Heart right ventricle (tissue), 16 donors: ENCODE measurements around the gene SERTAD3. TPM values are rescaled to one million over a fixed set of nuclear protein-coding genes. Genes with fewer than 3 reads are reported as not detected.

Experiments
- ATAC-seq, 8 donors: fragments of 200-7000 bp; cut with Tn5 transposase; one replicate each; pipeline ENCODE4 v1.9.1; 2020; ENCODE audit warnings: mild to moderate bottlenecking in 8 of 8, moderate library complexity in 8 of 8, moderate number of reproducible peaks in 1 of 8
- DNase-seq, 2 donors: peaks; one replicate each; pipeline ENCODE4 v3.0.0-alpha.2; 2020
- H3K27ac ChIP-seq, 10 donors: fragments of 200-600 bp; sonication (generic) in 2 of 10; one replicate each; pipeline versions ENCODE4 v1.5.0 to v1.8.0; 2020 to 2022; ENCODE audit warnings: mild to moderate bottlenecking in 3 of 10
- H3K27me3 ChIP-seq, 7 donors: fragments of 200-600 bp; one replicate each; pipeline ENCODE4 v1.8.0; 2021 to 2022; ENCODE audit warnings: mild to moderate bottlenecking in 2 of 7
- H3K36me3 ChIP-seq, 9 donors: fragments of 200-600 bp; sonication (generic) in 1 of 9; one replicate each; pipeline versions ENCODE4 v1.5.0 to v1.8.0; 2020 to 2022; ENCODE audit warnings: mild to moderate bottlenecking in 2 of 9
- H3K4me1 ChIP-seq, 9 donors: fragments of 200-600 bp; sonication (generic) in 1 of 9; one replicate each; pipeline versions ENCODE4 v1.5.0 to v1.8.0; 2020 to 2022; ENCODE audit warnings: mild to moderate bottlenecking in 4 of 9
- H3K4me3 ChIP-seq, 10 donors: fragments of 200-600 bp; sonication (generic) in 2 of 10; one replicate each; pipeline versions ENCODE4 v1.5.0 to v1.8.0; 2020 to 2022; ENCODE audit warnings: mild to moderate bottlenecking in 7 of 10, moderate library complexity in 2 of 10
- H3K9me3 ChIP-seq, 11 donors: fragments of 200-600 bp in 10 of 11; sonication (generic) in 2 of 11; one replicate each; pipeline versions ENCODE4 v1.5.0 to v1.8.0; 2013 to 2022; ENCODE audit warnings: mild to moderate bottlenecking in 2 of 11, control low read depth in 1 of 11, moderate library complexity in 1 of 11
- WGBS, 2 donors: extraction: QIAGEN DNeasy Blood & Tissue Kit; methylation state at CpG; one replicate each; pipeline ENCODE4 v1.1.7; 2013; ENCODE audit warnings: inconsistent platforms in 1 of 2; 5-methylcytosine and 5-hydroxymethylcytosine counted together
- intact Hi-C, 10 donors: fragments of 100-400 bp; cut with DNase I; formaldehyde crosslinking; loops; one replicate each; pipeline versions ENCODE4 v1.11.1 to v1.14.2; 2022
- polyA plus RNA-seq, 2 donors: library from polyadenylated mRNA; stranded (reverse); fragments of 200-250 nt; gene quantifications; one replicate each; pipeline ENCODE4 v1.2.3, GENCODE V29; 2013
- total RNA-seq, 10 donors: library from RNA; stranded (reverse); fragmentation: NEBNext Ultra II Directional in 3 of 10; extraction: Animal tissue kit (Norgen Biotek cat#: 25700) in 3 of 10; gene quantifications; one replicate each; pipeline versions ENCODE4 v1.2.1 to v1.2.4, GENCODE V29; 2021 to 2023
- TF ChIP-seq, protein P1 (sequence below), 9 donors: fragments of 200-600 bp; sonication (generic) in 2 of 9; IDR thresholded peaks; one replicate each; pipeline versions ENCODE4 v1.5.0 to v1.8.0; 2021 to 2022; ENCODE audit warnings: antibody characterized with exemption in 9 of 9, mild to moderate bottlenecking in 5 of 9, moderate library complexity in 1 of 9
- donor health status: Arrhythmogenic right ventricular cardiomyopathy.
- donor health status: ischemic (EF 13 %, LVEDD 7.1; RV severe dilation, severe dysfunction).
- donor health status: healthy with polysubstance abuse.
- donor health status: DM: no; HTN: yes; CAD: no.
- donor health status: DM: no; HTN: no; CAD: no.
- donor health status: ischemic (EF 25% LVEDD 6.9; RV normal size, moderate dysfunction).
- donor health status: ischemic (EF 25% LVEDD 5.7; RV mildly dilated, moderate dysfunction).
- donor health status: healthy.
- donor health status: DM: yes; HTN: yes; CAD: no.
- donor health status: Ischemic cardiomyopathy.
- donor health status: ischemic (EF 35%, LVEDD 5.7; RV mildly dilated, moderate dysfunction).
- donor health status: nonischemic (EF 11% LVEDD 7.7; RV severe dilation, severe dysfunction).
- donor health status: DM: yes; HTN: yes; CAD: no.
- donor health status: PGD.
- donor health status: ischemic (EF 29% LVEDD 5.4; RV normal size, mild dysfunction).
- donor health status: nonischemic (EF 23%, LVEDD 6.1; RV moderate dilation, normal function).

Gene SERTAD3
- total and polyA plus RNA-seq, 12 donors = 19.4 to 37.5 (median 29.3) TPM

DNA sequence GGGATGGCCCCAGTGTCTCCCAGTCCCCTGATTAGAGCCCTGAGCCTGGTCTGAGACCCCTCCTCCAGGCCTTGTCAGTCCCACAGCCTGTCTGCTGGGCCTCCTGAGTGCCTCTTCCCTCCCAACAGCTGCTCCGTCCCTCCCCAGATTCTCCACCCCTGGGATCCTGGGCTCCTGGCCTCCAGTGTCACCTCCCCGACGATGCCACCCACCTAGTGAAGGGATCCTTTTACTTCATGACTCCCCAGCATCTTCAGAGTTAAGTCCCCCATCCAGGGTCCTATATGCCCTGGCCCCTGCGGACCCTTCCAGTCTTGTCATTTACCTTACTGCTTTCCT is 26.5 kb downstream of the SERTAD3 start:
- no peak for DNase-seq
- H3K9me3 ChIP-seq = no peaks in the 10 kb centered on the region

DNA sequence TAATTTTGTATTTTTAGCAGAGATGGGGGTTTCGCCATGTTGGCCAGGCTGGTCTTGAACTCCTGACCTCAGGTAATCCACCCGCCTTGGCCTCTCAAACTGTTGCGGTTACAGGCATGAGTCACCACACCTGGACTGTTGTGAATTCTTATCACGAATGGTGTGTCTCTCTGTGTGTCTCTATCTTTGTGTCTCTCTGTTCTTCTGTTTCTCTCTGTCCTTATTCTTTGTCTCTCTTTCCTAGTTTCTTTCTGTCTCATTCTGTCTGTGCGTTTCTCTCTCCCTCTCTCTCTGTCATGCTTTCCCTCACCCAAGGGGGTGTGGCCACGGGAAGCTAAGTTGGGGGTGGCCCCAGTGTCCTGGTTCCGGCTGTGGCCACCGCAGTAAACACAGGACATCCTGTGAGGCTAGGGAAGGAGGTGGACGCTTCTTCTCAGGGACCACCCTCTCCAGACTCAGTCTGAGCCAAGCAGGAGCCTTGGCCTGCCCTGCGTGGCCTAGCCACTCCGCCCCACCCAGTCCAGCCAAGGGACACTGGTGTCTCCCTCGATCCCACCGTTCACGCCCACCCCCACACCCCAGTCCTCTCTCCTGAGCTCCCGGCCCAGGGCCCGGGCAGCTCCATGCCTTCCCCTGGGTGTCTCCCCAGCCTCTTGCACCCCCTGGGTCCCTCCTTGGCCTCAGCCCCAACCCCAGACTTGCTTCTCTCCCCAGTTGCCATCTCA is 27.1 kb downstream of the SERTAD3 start:
- Histone ChIP-seq H3K4me3 (peak overlapping the region in 1 of 10 donors; percentile 14), H3K27ac (peak overlapping the region; percentile 75 to 96 (median 84)), H3K4me1 (peaks cover 12 to 61% (median 41%) of the 10 kb centered on the region in 9 donors), H3K9me3 (no peaks in the 10 kb centered on the region), H3K27me3 (no peaks in the 10 kb centered on the region), H3K36me3 (peaks cover 0 to 6% (median 0%) of the 10 kb centered on the region in 9 donors)
- ATAC-seq (peak in 7 of 8 donors; percentile 25 to 51 (median 29)), DNase-seq (peak; percentile 60 to 81)
- TF ChIP-seq, protein P1, sequence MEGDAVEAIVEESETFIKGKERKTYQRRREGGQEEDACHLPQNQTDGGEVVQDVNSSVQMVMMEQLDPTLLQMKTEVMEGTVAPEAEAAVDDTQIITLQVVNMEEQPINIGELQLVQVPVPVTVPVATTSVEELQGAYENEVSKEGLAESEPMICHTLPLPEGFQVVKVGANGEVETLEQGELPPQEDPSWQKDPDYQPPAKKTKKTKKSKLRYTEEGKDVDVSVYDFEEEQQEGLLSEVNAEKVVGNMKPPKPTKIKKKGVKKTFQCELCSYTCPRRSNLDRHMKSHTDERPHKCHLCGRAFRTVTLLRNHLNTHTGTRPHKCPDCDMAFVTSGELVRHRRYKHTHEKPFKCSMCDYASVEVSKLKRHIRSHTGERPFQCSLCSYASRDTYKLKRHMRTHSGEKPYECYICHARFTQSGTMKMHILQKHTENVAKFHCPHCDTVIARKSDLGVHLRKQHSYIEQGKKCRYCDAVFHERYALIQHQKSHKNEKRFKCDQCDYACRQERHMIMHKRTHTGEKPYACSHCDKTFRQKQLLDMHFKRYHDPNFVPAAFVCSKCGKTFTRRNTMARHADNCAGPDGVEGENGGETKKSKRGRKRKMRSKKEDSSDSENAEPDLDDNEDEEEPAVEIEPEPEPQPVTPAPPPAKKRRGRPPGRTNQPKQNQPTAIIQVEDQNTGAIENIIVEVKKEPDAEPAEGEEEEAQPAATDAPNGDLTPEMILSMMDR (IDR thresholded peaks at IDR 0.05) = no peak
- intact Hi-C loops = loop anchor here in 1 of 10 donors (10.0 kb wide), 1 partner anchor 388 kb away; no protein-coding TSS in a partner anchor
- WGBS, 2 donors = 40 to 43% methylated on average over 16 of the region's 16 CpGs

More for the DNA sequence above, 26.5 kb downstream of the SERTAD3 start:
- H3K4me3 ChIP-seq = peak overlapping the region in 1 of 10 donors; percentile 14
- H3K27me3 ChIP-seq = no peaks in the 10 kb centered on the region
- 59 to 61% methylated on average over 4 of the region's 4 CpGs for WGBS, 2 donors
- TF ChIP-seq, protein P1 (IDR thresholded peaks at IDR 0.05) = no peak
- no peak for ATAC-seq
- peaks cover 0 to 11% (median 3%) of the 10 kb centered on the region in 9 donors for H3K36me3 ChIP-seq
- peak overlapping the region; percentile 75 to 96 (median 84) for H3K27ac ChIP-seq
- peaks cover 12 to 61% (median 43%) of the 10 kb centered on the region in 9 donors for H3K4me1 ChIP-seq
- intact Hi-C loops = loop anchor here in 1 of 10 donors (10.0 kb wide), 1 partner anchor 387 kb away; no protein-coding TSS in a partner anchor

DNA sequence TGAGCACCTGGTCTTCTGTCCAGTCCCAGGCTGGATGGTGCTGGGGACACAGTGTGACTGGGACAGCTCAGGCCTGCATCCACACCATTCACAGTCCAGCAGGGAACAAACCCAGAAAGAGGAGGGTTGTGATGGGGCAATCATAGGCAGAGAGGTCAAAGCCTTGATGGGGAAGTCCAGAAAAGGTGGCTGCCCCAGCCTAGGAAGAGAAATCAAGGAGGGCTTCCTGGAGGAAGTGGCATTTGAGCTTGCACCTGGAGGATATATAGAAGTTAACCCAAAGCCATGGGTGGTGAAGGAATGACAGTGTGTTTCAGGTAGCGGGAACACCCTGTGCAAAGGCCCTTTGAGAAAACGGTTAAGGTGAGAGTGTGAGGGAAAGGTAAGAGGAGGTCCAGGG is 28.4 kb downstream of the SERTAD3 start:
- intact Hi-C loops = loop anchor here in 1 of 10 donors (10.0 kb wide), 1 partner anchor 389 kb away; no protein-coding TSS in a partner anchor
- no peaks in the 10 kb centered on the region for H3K9me3 ChIP-seq
- no peaks in the 10 kb centered on the region for H3K27me3 ChIP-seq
- ATAC-seq = no peak
- TF ChIP-seq, protein P1 (IDR thresholded peaks at IDR 0.05) = no peak
- peak overlapping the region in 1 of 10 donors; percentile 96 for H3K27ac ChIP-seq
- no peak for DNase-seq
- H3K4me1 ChIP-seq = peaks cover 16 to 64% (median 45%) of the 10 kb centered on the region in 9 donors
- no peaks in the 10 kb centered on the region for H3K36me3 ChIP-seq
- H3K4me3 ChIP-seq = no peak overlapping the region
- WGBS, 2 donors = 98 to 100% methylated on average over 2 of the region's 2 CpGs

DNA sequence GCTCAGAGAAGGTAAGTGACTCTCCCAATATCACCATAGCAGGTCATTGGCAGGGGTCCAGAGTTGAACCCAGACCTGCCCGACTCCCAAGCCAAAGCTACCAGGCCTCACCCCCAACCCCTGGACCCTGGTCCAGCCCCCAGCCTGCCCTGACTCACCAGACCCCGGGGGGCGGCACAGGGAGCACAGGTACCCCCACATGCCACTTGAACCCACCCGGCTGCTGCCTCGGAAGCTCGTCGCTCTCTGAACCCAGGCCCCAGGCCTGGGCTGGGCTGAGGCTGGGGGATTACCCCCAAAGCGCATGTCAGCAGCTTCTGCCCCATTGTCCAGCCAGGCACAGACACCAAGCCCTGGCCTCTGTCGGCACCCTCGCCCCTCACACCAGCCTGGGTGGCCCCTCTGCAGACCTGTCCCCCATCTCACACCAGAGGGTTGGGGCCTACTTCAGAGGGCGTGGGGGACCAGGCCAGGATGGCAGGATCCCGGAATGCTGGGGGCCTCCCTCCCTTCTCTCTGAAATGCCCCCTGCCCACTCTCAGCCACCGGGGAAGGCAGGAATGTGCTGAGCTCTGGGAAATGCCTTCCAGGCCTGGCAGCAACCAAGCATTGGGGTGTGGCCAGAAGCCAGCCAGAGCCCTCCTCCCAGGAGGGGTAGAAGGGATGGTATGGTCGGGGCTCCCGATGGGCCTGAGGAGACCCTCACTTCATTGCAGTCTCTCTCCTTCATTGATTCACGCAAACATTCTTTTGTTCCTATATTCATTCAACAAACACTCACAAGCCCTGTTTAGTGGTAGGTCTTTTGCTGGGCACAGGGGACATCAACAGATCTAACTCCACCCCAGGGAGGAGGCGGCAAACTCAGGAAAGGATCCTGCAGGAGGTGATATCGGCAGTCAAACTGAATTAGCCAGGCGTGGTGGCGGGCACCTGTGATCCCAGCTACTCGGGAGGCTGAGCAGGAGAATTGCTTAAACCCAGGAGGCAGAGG is 29.3 kb downstream of the SERTAD3 start:
- TF ChIP-seq, protein P1 (IDR thresholded peaks at IDR 0.05) = no peak
- DNase-seq (no peak), ATAC-seq (no peak)
- H3K27me3 ChIP-seq = no peaks in the 10 kb centered on the region
- no peak overlapping the region for H3K4me3 ChIP-seq
- H3K4me1 ChIP-seq = peaks cover 16 to 56% (median 46%) of the 10 kb centered on the region in 9 donors
- WGBS, 2 donors = 81 to 82% methylated on average over 21 of the region's 21 CpGs
- H3K27ac ChIP-seq = peak overlapping the region in 2 of 10 donors; percentile 23 to 27
- no peaks in the 10 kb centered on the region for H3K9me3 ChIP-seq
- no peaks in the 10 kb centered on the region for H3K36me3 ChIP-seq
- intact Hi-C loops = loop anchor here in 1 of 10 donors (10.0 kb wide), 1 partner anchor 390 kb away; no protein-coding TSS in a partner anchor
